Measurements from ENCODE around the gene MRPL10.

Gene MRPL10

DNA sequence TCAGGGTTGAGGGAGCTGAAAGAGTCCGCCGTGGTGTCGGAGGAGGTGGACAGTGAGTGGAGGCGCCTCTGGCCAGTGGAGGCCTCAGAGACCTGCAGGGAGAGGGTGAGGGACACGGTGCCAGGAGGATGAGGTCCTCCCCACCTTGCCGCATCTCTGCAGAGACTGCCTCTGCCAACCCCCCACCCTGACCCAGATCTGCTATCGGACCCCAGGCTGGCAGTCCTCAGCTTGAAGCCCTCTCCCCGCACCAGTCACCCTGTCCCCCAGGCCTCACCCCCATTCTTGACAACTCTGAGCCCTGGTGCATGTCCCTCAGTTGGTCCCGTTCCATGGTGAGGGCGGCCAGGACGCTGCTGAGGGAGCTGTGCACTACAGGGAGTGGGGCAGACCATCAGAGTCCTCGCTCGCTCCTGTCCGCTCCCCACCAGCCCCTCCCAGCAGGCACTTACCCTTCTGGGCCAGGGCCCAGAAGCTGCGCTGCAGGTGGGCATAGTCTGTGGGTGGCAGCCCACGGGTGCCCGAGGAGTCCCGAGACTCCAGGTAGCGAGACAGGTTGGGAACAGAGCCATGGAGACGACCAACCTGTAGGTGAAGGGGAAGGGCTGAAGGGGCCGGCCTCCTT is 15.1 kb downstream of the MRPL10 start:
- no peak for TF ChIP-seq POU6F1 (CRISPR knock-in tag; IDR thresholded peaks at IDR 0.05; ENCODE audit: borderline replicate concordance, low read depth)
- no peak for ATAC-seq

DNA sequence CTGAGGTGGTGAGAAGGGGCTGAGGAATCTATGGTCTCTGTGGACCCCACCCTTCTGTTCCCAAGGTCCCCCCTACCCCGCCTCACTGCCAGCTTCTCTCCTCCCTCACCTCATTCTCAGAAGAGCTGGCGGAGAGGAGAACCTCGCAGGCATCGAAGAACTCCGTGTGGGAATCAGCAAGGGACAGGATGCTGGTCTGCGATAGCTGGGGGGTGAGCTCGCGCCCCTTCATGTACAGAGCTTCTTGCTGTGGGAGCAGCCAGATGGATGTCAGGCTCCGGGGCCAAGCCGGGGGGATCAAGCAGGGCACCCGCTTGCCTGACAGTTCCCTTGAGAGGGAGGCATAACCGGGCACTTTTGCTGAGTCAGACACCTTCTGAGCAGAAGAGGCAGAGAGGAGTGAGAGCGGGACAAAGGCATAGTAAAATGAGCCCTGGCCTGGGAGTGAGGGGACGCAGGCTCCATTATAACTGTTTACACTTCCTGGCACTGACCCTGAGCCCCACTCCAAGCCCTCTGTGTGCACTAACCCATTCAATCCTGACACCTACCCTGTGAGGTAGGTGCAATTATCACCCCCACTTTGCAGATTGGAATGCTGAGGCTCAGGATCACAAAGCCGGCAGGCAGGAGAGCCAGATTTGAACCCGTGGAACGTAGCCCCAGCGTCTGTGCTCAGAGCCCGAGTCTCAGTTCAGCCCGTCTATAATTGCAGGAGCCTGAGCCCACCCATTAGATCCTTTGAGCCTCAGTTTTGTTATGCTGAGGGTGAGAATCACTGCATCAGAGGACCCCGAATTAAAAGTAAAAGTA is 16.0 kb downstream of the MRPL10 start:
- no peak for TF ChIP-seq ARNTL (CRISPR knock-in tag; IDR thresholded peaks at IDR 0.05; ENCODE audit: borderline replicate concordance, low read depth)
- no peak for TF ChIP-seq ZFP3 (CRISPR knock-in tag; IDR thresholded peaks at IDR 0.05)
- TF ChIP-seq RARB (CRISPR knock-in tag; IDR thresholded peaks at IDR 0.05): no peak
- no peak for TF ChIP-seq ZNF8 (CRISPR knock-in tag; IDR thresholded peaks at IDR 0.05)
- no peak for ATAC-seq

GRCh38 chr17:47813512-47814031 is 17.8 kb downstream of the MRPL10 start:
- ATAC-seq: no peak
- TF ChIP-seq ARNTL (CRISPR knock-in tag; IDR thresholded peaks at IDR 0.05; ENCODE audit: borderline replicate concordance, low read depth) (no peak), OSR1 (CRISPR knock-in tag; IDR thresholded peaks at IDR 0.05) (no peak), ESRRG (CRISPR knock-in tag; IDR thresholded peaks at IDR 0.05) (no peak), ZNF565 (CRISPR knock-in tag; conservative IDR thresholded peaks at IDR 0.05; ENCODE audit: low read depth) (no peak), TCF4 (CRISPR knock-in tag; IDR thresholded peaks at IDR 0.05; ENCODE audit: borderline replicate concordance) (no peak), BACH2 (CRISPR knock-in tag; IDR thresholded peaks at IDR 0.05; ENCODE audit: borderline replicate concordance) (no peak), GLIS3 (CRISPR knock-in tag; IDR thresholded peaks at IDR 0.05) (no peak), ZFP3 (CRISPR knock-in tag; IDR thresholded peaks at IDR 0.05) (no peak), ZFP30 (CRISPR knock-in tag; IDR thresholded peaks at IDR 0.05) (no peak), ISL1 (CRISPR knock-in tag; IDR thresholded peaks at IDR 0.05) (no peak), PPARA (CRISPR knock-in tag; IDR thresholded peaks at IDR 0.05; ENCODE audit: borderline replicate concordance) (no peak), RARB (CRISPR knock-in tag; IDR thresholded peaks at IDR 0.05) (no peak), SNAI2 (CRISPR knock-in tag; IDR thresholded peaks at IDR 0.05) (no peak)
- TF ChIP-seq, protein P1, sequence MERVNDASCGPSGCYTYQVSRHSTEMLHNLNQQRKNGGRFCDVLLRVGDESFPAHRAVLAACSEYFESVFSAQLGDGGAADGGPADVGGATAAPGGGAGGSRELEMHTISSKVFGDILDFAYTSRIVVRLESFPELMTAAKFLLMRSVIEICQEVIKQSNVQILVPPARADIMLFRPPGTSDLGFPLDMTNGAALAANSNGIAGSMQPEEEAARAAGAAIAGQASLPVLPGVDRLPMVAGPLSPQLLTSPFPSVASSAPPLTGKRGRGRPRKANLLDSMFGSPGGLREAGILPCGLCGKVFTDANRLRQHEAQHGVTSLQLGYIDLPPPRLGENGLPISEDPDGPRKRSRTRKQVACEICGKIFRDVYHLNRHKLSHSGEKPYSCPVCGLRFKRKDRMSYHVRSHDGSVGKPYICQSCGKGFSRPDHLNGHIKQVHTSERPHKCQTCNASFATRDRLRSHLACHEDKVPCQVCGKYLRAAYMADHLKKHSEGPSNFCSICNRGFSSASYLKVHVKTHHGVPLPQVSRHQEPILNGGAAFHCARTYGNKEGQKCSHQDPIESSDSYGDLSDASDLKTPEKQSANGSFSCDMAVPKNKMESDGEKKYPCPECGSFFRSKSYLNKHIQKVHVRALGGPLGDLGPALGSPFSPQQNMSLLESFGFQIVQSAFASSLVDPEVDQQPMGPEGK (CRISPR knock-in tag; IDR thresholded peaks at IDR 0.05; ENCODE audit: borderline replicate concordance): no peak
- TF ChIP-seq, protein P2, sequence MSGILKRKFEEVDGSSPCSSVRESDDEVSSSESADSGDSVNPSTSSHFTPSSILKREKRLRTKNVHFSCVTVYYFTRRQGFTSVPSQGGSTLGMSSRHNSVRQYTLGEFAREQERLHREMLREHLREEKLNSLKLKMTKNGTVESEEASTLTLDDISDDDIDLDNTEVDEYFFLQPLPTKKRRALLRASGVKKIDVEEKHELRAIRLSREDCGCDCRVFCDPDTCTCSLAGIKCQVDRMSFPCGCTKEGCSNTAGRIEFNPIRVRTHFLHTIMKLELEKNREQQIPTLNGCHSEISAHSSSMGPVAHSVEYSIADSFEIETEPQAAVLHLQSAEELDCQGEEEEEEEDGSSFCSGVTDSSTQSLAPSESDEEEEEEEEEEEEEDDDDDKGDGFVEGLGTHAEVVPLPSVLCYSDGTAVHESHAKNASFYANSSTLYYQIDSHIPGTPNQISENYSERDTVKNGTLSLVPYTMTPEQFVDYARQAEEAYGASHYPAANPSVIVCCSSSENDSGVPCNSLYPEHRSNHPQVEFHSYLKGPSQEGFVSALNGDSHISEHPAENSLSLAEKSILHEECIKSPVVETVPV (CRISPR knock-in tag; IDR thresholded peaks at IDR 0.05): no peak

GRCh38 chr17:47813077-47813476 is 18.3 kb downstream of the MRPL10 start:
- TF ChIP-seq ESRRG (CRISPR knock-in tag; IDR thresholded peaks at IDR 0.05) (no peak), ZNF70 (CRISPR knock-in tag; IDR thresholded peaks at IDR 0.05) (no peak), GLIS3 (CRISPR knock-in tag; IDR thresholded peaks at IDR 0.05) (no peak), ZFP3 (CRISPR knock-in tag; IDR thresholded peaks at IDR 0.05) (no peak), ZNF8 (CRISPR knock-in tag; IDR thresholded peaks at IDR 0.05) (no peak)

GRCh38 chr17:47812146-47812920 is 19.0 kb downstream of the MRPL10 start:
- no peak for TF ChIP-seq CREB5 (CRISPR knock-in tag; IDR thresholded peaks at IDR 0.05; ENCODE audit: low read depth)
- TF ChIP-seq OSR1 (CRISPR knock-in tag; IDR thresholded peaks at IDR 0.05): no peak
- no peak for TF ChIP-seq CSDC2 (CRISPR knock-in tag; IDR thresholded peaks at IDR 0.05)
- TF ChIP-seq TOX (CRISPR knock-in tag; IDR thresholded peaks at IDR 0.05; ENCODE audit: borderline replicate concordance): no peak
- no peak for TF ChIP-seq ZNF565 (CRISPR knock-in tag; conservative IDR thresholded peaks at IDR 0.05; ENCODE audit: low read depth)
- TF ChIP-seq ZNF70 (CRISPR knock-in tag; IDR thresholded peaks at IDR 0.05): no peak
- TF ChIP-seq ZFP3 (CRISPR knock-in tag; IDR thresholded peaks at IDR 0.05): no peak
- TF ChIP-seq RARB (CRISPR knock-in tag; IDR thresholded peaks at IDR 0.05): no peak
- no peak for TF ChIP-seq ZNF8 (CRISPR knock-in tag; IDR thresholded peaks at IDR 0.05)
- no peak for TF ChIP-seq ISL1 (CRISPR knock-in tag; IDR thresholded peaks at IDR 0.05)
- no peak for TF ChIP-seq ZC3H10 (CRISPR knock-in tag; IDR thresholded peaks at IDR 0.05)
- no peak for ATAC-seq

More at GRCh38 chr17:47813077-47813476, 18.3 kb downstream of the MRPL10 start:
- no peak for ATAC-seq
